A549 (cell line): ENCODE measurements around the gene DHRS7C.

Experiments used
- CTCF ChIP-seq: fragments of >200 bp; sonication (Bioruptor Twin); formaldehyde crosslinking; IDR thresholded peaks from 3 replicates; pipeline ENCODE4 v1.5.1; 2016
- POLR2A ChIP-seq: IDR thresholded peaks from 2 replicates; pipeline ENCODE4 v1.6.1; 2012; ENCODE audit warnings: mild to moderate bottlenecking, low read length
- RAD21 ChIP-seq, 2 experiments: fragments of >200 bp in 1 of 2; sonication (Bioruptor Twin) in 1 of 2; formaldehyde crosslinking in 1 of 2; IDR thresholded peaks in 1 of 2; conservative IDR thresholded peaks in 1 of 2; 2 replicates in 1 of 2; 3 replicates in 1 of 2; pipeline ENCODE4 v1.6.1; 2012 to 2018; ENCODE audit warnings: inconsistent platforms in 1 of 2

DNA sequence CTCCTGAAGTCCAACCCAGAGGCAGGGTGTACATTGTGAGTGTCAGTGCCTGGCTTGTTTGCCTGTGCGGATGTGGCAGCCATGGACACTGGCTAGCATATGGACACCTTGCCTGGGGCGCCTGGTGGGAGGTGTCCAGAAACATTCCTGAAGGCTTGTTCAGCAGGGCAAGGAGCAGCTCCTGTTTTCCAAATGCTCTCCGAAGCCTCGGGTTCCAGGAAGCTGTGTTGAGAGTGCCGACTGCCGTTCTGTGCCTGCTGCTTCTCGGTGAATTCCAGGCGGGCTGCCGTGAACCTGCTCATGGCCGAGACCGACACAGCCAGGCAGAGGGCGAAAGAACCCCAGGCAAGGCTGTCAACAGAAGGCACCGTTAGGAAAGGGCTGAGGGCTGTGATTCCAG, 10.9 kb upstream of the DHRS7C start:
- TF ChIP-seq RAD21 (conservative IDR thresholded peaks at IDR 0.05 in 1 of 2, IDR thresholded peaks at IDR 0.05 in 1 of 2) = peak; percentile 35 to 48; a peak in 4 of 5 replicates
- TF ChIP-seq POLR2A = no peak
- TF ChIP-seq CTCF = peak; percentile 18; the same call in 1 of the 3 replicates
